NCI-H526 (cell line): ENCODE data around the gene SLC38A1.
"Not testable (repeated sequence)": the region's sequence is repeated elsewhere in the genome, so short reads cannot be mapped to it uniquely, and the experiment has no call there.

Experiments used
- DNase-seq, 2 experiments: peaks; one replicate each; lab custom pipeline; 2025; lab: John Stamatoyannopoulos, UW

The SLC38A1 gene

GRCh38 chr12:46268583-46269428 is at the start of gene SLC38A1:
SLC38A1 (minus strand) TSS chr12:46269043; CDS start chr12:46239800, 29,243 bp downstream.
- DNase-seq = peak; percentile 74 to 90

- no peak for DNase-seq
Measured at GRCh38 chr12:46318037-46318436, 49.2 kb upstream of the SLC38A1 start.

GRCh38 chr12:46304070-46304469 is 35.2 kb upstream of the SLC38A1 start:
- no peak for DNase-seq

- DNase-seq = peak; percentile 24 to 66
Measured at GRCh38 chr12:46303039-46303666, 34.3 kb upstream of the SLC38A1 start.

- DNase-seq = no peak
Measured at GRCh38 chr12:46300910-46301309, 32.1 kb upstream of the SLC38A1 start.

- DNase-seq = no peak
Measured at GRCh38 chr12:46299851-46300250, 31.0 kb upstream of the SLC38A1 start.

GRCh38 chr12:46298261-46298660 is 29.4 kb upstream of the SLC38A1 start:
- no peak for DNase-seq

GRCh38 chr12:46296822-46297221 is 28.0 kb upstream of the SLC38A1 start:
- DNase-seq = no peak

GRCh38 chr12:46292754-46293402 is 24.0 kb upstream of the SLC38A1 start:
- DNase-seq = no peak

- DNase-seq = not testable (repeated sequence)
Measured at GRCh38 chr12:46291953-46292352, 23.1 kb upstream of the SLC38A1 start.

GRCh38 chr12:46285177-46285576 is 16.3 kb upstream of the SLC38A1 start:
- DNase-seq = not testable (repeated sequence)

GRCh38 chr12:46282829-46283228 is 14.0 kb upstream of the SLC38A1 start:
- DNase-seq = no peak

- no peak for DNase-seq
Measured at GRCh38 chr12:46276756-46277155, 7.9 kb upstream of the SLC38A1 start.

GRCh38 chr12:46271863-46272262 is 3.0 kb upstream of the SLC38A1 start:
- DNase-seq = no peak

GRCh38 chr12:46269429-46270241 is 792 bp upstream of the SLC38A1 start:
- peak in 1 of 2 experiments; percentile 33 for DNase-seq

- peak; percentile 20 to 62 for DNase-seq
Measured at GRCh38 chr12:46267825-46268582, 839 bp downstream of the SLC38A1 start.

- DNase-seq = peak; percentile 46 to 71
Measured at GRCh38 chr12:46267575-46267824, 1.3 kb downstream of the SLC38A1 start.

- DNase-seq = peak; percentile 46 to 73
Measured at GRCh38 chr12:46266869-46267574, 1.8 kb downstream of the SLC38A1 start.

- peak; percentile 15 to 50 for DNase-seq
Measured at GRCh38 chr12:46266382-46266791, 2.5 kb downstream of the SLC38A1 start.

- DNase-seq = no peak
Measured at GRCh38 chr12:46265734-46266133, 3.1 kb downstream of the SLC38A1 start.

GRCh38 chr12:46265102-46265501 is 3.7 kb downstream of the SLC38A1 start:
- peak in 1 of 2 experiments; percentile 1 for DNase-seq
